Fibroblast of gingiva (primary cell): ENCODE results near the gene HOXA11.

Experiments
- DNase-seq: peaks from one replicate; pipeline ENCODE4 v3.0.0-alpha.2; 2011; ENCODE audit warnings: low read depth

The HOXA11 gene

DNA sequence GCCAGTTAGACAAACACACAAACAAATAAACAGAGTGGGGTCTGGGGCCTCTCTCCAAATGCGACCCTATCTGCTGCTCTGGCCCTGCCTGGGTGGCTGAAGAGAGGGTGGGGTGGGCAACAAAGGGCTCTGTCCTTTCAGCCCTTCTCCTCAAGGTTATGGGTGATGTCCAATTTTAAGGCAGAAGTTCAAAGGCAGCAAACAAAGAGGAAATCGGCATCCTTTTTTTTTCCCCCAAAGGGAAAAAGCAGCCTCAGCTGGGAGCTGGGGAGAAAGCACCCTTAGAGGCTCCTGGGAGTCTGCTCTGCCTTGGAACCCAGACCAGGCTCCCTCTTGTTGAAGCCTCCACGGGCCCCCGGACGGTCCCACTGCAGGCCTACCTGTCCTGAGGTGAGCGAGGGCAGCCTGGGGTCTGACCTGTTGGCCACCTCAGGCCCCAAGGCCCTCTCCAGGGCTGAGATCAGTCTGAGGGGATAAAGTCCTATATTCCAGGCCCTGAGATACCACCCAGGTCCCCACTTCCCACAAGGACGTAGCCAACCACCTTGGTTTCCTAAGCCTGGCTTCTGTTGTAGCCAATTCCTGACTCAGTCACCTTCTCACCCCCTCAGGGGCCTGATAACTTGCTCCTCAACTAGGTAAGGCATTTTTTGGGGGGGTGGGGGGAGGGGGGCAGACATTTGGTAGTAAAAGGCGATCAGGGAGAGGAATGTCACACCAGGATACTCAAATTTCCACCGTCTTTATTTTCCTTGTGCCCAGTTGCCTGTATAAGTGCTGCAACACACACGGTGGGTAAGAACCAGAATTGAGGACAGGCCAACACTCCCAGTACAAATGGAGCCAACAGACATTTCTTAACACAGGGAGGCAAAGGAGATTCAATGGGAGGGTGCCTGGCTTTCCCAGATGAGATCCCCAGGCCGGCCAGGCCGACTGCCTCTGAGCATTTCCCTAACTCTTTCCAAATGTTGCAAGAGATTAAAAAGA is 4.3 kb downstream of the HOXA11 start:
- no peak for DNase-seq

DNA sequence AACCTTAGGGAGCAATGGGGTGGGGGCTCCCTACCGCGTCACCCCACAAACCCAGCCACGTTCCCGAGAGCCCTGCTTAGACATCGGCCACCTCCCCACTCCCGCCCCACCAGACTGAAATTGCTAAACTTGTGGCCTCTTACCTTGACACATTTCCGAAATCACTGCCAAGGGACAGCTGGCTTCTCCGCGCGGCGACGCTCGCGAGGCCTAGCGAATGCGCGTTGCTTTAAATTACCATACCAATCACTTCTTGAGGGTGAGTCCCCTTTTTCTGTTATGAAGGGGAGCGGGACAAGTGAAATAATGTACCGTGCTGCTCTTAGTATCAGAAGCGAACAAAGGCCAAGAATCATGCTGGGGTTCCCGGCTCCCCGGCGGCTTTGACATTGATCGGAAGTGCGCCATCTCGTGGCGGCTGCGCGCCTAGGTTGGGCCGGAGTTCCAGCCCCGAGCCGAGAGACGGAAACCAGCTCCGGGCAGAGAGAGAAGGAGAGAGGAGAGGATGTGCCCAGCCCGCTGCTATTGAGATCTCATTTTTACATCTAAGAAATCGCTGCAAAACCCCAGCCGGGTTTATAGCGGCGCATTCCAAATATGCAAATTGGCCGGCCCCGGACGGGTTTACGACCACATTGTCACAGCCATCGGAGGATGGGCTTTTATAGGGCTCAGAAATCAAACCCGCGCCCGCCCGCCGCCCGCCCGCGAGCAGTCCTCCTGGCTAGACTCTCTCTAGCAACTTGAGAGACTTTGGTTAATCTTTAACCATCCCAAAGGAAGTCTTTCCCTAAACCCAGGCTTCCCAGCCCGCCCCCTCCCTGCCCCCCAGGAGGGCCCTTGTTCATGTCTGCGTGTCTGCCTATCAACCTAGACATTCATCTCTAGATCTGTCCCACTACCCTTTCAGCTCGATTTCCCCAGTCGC is 5.3 kb downstream of the HOXA11 start:
- DNase-seq = peak; percentile 20

DNA sequence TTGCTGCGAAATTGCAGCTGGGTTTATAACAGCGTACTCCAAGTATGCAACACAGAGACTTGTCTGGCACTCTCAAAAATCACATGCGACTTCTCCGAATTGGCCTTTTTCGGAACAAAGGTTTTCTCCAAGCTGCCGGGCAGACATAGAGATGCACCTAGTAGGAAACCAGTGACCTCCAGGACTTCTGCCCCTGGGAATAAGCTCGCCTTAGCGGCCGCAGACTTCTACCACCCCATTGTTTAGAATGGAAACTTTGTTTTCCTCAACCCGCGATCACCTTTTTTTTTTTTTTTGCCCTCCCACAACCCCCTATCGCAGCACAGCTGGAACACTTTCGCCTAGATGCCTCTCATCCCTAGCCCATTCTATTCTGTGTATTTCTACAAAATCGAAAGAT is 6.0 kb downstream of the HOXA11 start:
- DNase-seq = no peak

DNA sequence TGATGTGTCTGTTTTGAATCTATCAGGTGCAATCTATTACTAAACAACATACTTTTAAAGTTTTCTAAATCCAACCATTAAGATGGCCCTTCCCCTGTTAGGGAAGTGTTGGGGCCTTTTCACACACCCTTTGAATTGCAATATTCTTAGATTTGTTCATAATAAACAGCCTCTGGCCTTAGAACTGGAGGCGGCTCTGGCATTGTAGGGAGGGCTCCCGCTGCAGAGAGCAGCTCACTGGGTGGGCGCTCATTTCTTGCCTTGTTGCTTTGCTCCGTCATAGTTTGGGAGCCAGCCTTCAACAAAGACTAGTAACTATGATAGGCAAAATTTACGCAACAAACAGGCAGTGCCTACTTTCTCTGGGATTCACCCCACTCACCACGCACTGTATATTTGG is 6.7 kb downstream of the HOXA11 start:
- no peak for DNase-seq

DNA sequence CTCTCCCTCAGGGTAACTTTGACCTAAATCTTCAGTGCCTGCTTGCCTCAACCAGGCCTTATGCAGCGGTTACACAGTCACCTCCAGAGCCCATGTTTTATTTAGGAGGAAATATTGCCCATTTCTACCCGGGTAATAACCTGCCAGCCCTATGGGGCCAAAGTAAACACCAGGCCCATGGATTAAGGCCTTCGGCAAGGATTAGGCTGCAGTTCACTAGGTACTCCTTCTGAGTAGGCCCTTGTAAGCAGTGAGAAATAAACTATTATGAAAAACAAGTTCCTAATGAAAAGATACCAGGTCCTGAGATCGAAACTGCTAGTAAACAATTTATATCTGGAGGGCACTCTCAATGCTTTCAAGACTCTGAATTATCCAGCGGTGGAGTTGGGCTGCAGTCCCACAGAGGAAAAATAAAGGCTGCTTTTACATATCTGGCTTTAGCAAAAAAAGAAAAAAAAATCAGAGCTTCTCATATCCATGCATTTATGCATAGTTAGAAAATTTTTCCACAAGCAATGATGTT is 7.2 kb downstream of the HOXA11 start:
- DNase-seq = no peak

DNA sequence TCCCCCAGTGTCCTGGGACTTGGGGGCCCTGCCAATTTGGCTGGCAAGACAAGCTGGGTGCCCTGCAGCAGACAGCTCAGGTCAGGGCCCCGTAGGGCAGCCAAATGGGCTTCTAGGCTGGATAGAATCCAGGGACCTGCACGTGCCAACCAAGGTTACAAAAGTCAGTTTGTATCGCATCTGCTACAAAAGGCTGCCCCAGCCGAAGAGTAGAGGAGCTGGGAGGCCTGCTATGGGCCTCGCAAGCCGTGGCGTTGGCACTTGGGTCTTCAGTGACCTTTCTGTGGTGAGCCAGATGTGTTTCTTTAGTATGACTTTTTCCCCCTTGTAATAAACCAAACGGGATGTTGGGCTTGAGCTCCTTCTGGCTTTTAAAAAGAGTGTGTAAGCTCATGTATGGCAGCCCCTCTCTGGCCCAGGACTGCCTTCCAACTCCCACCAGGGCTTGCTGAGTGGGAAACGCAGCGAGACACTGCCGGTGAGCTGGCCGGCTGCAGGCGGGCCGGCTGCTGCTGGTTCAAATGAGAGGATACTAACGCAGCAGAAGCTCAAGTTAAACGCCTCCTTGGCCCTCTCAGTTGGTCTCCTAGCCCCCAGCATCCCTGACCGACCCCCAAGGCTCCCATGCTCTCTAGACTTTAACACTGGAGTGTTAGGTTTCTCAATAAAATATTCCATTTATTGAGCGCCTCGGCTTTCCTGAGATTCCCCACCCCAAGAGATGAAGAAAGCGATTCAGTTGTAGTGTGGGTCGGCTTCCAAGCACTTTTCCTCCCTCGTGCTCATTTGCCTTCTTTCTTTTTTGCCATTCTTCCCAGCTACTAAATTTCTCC is 7.9 kb downstream of the HOXA11 start:
- no peak for DNase-seq

DNA sequence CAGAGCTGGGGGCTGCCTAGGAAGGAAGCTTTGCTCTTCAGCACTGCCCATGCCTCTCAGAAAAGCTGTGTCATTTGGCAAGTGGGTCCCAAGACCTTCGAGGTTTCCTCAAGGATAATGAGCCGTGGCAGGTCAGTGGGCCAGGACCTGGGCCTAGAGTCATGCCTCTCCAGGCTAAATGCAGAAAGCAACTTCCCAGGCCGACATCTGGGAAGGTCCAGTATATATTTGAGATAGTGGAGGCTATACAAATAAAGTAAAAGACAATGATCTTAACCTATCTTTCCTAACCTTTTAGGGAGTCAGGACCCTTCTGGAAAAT is 8.5 kb downstream of the HOXA11 start:
- DNase-seq = no peak

DNA sequence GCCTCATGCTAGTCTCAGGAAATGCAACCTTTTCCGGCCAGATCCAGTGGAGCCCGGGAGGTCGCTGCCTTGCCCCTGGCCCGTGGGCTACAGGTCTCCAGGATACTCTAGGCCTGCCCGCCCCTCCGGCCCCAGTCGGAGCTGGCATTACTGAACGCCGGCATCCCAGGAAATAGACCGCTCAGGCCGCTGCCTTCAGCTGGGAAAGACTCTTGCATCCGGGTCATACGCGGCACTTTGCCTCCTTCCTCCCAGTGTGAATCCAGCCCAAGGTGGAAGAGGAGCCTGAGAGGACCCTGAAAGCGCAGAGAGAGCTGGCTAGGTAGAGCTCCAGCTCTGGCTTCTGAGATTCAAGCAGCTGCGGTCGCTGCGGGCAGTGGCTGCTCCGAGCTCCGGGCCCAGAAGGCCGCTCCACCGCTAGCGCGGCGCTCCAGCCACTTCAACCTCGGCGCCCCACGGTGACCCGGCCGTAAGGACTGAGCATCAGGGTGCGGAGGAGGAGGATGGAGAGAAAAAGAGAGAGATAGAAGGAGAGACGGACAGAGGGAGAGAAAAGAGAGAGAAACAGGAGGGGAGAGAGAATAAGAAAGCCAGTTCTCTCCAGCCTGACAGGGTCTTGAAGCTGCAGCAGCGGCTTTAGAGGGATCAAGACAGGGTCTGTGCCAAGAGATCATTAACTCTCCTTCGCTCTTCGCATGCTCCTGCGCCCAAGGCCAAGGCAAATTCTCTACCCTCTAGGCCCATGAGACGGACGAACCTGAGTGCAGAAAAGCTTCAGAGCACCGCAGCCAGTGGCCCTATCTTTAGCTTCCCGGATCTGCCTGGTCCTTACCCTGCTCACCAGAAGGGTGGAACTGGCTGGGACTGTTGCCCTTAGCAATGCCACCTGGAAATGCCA is 9.2 kb downstream of the HOXA11 start:
- DNase-seq = no peak

DNA sequence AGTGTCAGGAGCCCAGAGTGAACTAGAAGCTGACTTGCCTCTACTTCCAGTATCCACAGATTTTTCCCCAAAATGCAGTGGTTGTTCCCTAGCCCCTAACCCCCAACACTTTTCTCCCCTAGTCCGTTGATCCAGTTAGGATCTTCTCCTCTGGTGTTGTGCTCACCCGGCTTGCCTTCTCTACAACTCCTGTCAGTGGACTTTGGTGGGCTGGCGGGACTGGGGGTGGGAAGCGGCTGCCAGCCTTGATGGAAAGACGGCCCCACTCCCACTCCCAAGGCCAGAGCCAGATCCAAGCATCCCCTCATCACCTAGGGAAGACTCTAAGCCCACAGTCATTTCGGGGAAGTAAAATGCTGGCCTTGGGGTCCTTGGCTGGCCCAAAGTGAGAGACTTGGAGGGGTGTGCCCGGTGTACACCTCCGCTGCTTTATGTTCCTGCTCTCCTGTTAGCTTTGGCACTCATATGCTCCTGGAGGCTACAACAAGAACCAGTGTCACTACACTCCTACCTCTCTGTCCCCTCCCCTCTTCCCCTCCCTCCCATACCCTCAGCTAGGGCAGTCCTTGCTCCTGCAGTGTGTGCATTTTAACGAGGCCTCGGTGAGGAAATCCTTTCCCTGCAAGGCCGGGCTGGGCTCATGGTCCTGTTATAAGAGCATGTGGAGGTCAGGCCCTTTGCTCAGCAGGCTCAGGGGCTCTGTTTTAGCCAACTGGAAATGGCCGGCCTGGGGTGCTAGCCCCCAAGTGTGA is 10.0 kb downstream of the HOXA11 start:
- no peak for DNase-seq

DNA sequence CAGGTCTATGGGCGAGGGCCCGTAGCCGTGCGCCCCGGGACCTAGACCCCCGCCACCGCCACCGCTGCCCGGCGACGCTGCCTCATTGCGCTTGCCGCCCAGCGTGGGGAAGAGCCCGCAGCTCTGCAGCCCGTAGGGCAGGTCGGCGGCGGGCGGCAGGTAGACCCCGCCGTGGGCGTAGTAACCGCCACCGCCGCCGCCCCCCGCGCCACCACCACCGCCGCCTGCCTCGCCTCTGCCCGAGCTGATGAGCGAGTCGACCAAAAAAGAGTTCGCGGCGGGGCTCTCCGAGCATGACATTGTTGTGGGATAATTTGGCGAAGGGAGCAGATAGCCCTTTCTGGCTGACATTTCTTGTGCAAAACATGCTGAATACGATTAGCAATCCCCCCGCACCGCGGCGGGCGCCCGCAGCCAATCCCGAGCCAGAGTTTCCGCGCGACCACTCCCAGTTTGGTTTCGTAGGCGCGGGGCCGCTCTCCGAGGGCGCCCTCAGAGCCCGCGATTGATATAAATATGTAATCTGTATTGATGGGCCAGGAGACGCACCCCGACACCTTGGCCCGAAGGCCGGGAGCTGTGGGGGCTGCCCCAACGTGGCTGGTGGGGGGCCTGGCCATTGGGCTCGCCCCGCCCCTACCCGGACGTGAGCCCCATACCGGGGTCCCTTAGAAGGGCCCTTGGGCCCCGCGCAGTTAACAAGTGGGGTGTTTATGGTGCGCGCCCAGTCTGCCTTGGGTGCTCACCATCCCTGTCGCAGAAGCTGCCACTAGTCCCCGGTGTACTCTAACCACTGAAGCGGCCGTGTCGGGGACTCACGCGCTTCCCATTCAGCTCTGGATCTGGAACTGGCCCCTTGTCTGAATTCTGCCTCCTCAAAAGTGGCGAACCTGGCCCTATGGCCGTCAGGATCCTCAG is 10.8 kb downstream of the HOXA11 start, which contains the start of gene HOXA10:
TSS of gene HOXA10 (minus strand) at position 365 of the 918 bp plus-strand sequence. CDS start at position 351, 14 bp downstream.
- DNase-seq = no peak

DNA sequence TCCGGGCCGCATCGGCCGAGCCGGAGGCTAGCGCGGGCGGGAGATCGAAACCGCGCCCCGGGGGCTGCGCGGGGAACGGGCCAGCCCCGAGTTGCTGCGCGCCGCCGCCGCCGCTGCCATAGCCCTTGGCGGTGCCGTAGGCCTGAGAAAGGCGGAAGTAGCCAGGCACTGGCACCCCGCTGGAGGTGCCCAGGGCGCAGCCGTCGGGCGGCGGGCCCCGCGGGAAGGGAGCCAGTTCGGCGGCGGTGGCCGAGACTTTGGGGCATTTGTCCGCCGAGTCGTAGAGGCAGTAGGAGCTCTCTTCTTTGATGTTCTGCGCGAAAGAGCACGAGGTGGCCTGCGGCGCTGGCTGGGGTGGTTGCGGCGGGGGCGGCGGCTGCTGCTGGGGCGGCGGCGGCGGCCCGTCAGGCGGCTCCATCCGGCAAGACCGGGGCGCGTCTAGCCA is 11.5 kb downstream of the HOXA11 start:
- DNase-seq = no peak

DNA sequence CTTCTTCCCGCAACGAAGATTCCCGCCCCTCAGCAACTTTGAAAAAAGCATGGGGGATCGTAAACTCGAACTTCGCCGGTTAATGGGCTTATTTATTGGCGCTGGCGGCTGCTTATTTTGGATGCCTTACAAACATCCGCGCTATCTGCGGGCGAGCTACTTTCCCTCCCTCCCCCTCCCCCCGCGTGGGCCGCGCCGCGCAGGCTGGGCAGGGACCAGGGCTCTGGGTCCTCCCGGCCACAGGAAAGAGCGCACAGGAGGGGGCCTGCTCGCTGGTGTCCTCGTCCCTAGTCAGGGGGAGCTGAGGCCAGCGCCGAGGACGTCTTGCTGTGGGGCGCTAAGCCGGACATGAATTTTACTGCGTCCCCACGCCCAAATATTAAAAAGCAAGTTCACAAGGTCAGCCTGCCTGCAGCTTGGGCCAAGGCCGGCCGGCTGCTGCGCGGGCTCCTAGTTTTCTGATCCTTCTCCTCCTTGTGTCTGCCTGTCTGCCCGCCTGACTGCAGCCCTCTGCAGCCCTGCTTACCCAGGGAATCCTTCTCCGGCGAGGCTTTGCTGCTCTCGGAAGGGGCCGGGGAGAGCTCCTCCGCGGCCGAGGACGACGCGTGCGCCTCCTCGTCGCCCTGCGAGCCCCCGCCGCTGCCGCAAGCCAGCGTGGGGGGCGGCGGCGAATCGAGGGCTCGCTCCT is 12.1 kb downstream of the HOXA11 start:
- no peak for DNase-seq

DNA sequence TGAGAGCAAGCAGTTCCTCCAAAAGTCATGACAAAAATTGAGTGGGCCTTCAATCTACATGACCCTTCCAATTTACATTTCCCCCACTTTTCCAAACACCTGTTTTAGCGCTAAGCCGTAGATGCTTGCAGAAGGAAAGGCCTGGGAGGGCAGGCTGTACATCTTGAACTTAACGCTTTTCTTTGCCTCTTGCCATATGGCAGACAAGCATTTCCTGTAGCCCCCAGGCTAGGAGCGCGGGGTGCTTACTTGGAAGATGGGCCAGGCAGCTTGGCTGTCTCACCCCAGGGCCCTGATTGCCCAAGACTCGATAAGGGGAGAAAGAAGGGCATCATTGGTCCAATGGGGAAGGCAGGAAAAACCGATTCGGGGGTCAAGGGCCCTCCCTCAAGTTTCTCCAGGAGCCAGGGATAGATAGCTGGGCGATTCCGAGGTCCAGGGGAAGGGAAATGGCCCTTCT is 12.7 kb downstream of the HOXA11 start:
- no peak for DNase-seq

DNA sequence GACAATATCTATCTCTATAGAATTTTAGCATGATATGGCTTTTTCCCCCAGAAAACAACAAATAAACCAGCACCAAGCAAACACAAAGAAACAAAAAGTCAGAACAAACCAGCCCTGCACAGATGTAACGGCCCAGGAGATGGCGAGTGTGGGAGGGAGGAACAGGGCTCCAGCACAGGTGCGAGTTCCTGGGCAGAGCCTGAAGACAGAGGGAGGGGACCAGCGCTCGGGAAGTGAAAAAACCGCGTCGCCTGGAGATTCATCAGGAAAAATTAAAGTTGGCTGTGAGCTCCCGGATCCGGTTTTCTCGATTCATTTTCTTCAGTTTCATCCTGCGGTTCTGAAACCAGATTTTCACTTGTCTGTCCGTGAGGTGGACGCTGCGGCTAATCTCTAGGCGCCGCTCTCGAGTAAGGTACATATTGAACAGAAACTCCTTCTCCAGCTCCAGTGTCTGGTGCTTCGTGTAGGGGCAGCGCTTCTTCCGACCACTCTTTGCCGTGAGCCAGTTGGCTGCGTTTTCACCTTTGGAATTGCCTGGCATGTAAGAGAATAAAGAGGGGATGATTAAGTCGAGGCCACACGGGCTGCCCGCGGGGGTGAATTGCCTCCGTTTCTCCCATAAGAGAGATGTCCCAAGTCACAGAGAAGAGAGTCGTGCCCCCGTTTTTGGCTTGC is 13.3 kb downstream of the HOXA11 start:
- DNase-seq = no peak

DNA sequence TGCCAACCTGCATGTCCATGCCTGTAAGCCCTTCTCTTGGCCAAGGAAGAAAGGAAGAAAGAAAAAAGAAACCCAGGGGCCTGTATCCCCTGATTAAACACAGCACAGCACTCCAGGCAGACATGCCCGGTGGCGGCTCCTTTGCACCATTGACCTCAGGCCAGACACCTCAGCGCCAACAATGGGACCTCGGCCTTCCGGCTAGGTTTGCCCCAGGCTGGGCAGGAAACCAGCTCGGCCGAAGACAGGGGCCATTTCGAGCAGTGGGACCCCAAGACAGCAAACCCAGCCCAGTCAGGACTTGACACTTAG is 13.8 kb downstream of the HOXA11 start:
- no peak for DNase-seq

DNA sequence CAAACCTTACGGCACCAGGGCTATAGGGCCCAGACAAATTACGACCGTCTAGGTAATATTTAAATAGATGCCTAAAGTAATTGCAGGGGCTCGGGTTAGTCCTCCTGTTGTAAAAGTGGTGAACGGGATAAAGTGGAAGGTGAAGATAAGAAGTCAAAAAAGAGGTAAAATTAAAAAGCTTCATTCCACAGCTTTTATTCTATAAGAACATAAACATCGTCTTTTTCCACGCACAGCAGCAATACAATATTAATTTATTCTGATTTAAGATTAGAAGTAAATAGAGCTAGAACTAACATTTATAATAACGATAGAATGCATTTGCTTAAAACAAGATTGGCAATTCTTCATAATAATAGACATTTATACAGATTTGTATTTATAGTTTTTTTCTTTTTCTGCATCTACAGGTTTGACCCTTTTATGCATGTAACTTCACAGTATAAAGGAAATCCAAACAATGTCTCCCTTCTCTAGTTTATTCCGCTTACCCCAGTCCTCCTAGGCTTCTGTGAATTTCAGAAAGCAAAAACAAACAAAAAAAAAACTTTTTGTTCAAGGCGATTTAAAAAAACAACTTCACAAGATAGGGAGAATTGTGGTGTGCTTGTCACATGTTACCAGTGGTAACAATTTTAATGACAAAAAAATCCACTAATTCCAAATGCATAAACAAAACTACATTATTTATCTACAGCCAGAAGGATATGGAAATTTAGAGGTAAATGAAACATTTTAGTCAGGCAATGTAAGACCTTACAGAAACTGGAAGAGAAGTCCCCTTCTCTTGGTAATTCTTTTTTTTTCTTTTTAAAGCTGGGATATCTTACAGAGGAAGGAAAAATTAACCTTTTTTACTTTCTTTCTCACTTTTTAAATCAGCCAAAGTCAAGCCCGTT is 14.4 kb downstream of the HOXA11 start:
- DNase-seq = no peak
